ENCODE results near the gene TIMM13. TPM values are rescaled to one million over a fixed set of nuclear protein-coding genes. Genes with fewer than 3 reads are reported as not detected.
"Not testable (repeated sequence)": the region's sequence is repeated elsewhere in the genome, so short reads cannot be mapped to it uniquely, and the experiment has no call there.

The TIMM13 gene
- total RNA-seq, 1 experiment from 2014 or later = 188 TPM

DNA sequence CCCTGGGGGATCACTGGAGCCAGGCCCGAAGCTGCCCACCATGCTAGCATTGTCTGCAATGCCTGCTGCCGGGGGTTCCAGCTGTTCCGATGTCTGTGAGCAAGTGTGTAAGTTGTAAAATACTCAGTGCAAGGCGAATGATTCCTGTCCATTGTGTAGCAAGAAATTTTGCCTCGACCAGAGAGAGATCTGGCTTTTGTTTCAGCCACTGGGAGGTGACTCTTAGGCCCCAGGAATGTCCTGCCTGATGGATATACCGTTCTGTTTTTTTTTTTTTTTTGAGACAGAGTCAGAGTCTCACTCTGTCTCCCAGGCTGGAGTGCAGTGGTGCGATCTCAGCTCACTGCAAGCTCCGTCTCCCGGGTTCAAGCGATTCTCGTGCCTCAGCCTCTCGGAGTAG lies 41.2 kb upstream of the TIMM13 start:
- ChIA-PET POLR2A (interaction anchor here (1.0 to 1.6 kb wide), 4 partner anchors 41 to 197 kb away, joined by 3 to 5 read pairs (median 4); no protein-coding TSS in a partner anchor), CTCF (interaction anchor here (0.7 to 1.0 kb wide), 2 partner anchors 28 to 146 kb away, joined by 3 to 4 read pairs; no protein-coding TSS in a partner anchor)
- Mint-ChIP-seq H3K4me1 (ENCODE audit: insufficient read depth, unreplicated experiment) (peaks cover 10% of the 10 kb centered on the region), H3K9me3 (ENCODE audit: unreplicated experiment) (no peaks in the 10 kb centered on the region), H3K4me3 (ENCODE audit: unreplicated experiment) (no peak overlapping the region), H3K36me3 (ENCODE audit: insufficient read depth, unreplicated experiment) (no peaks in the 10 kb centered on the region), H3K27ac (ENCODE audit: low read depth, unreplicated experiment) (no peak overlapping the region), H3K27me3 (ENCODE audit: insufficient read depth, unreplicated experiment) (no peaks in the 10 kb centered on the region)
- TF ChIP-seq CTCF (IDR thresholded peaks at IDR 0.05; ENCODE audit: unreplicated experiment) = no peak
- intact Hi-C loops (cut with micrococcal nuclease) = no loop called here
- no peak for DNase-seq (ENCODE audit: unreplicated experiment)
- BruUV-seq (replicated peaks) = no TSS peak

DNA sequence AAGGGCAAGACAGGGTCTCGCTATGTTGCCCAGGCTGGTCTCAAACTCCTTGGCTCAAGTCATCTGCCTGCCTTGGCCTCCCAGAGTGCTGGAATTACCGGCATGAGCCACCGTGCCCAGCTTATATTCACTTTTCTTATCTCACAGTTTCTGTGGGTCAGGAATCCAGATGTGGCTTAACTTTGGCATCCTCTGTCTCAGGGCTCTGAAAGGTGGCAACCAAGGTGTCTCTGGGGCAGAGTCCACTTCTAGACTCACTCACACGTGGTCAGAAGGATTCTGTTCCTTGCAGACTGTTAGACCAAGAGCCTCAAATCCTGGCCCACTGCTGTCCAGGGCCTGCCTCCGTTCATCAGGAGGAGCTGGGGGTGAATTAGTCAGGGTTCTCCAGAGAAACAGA lies 37.0 kb upstream of the TIMM13 start:
- Mint-ChIP-seq H3K27me3 (ENCODE audit: insufficient read depth, unreplicated experiment) (no peaks in the 10 kb centered on the region), H3K27ac (ENCODE audit: low read depth, unreplicated experiment) (no peak overlapping the region), H3K9me3 (ENCODE audit: unreplicated experiment) (no peaks in the 10 kb centered on the region), H3K4me1 (ENCODE audit: insufficient read depth, unreplicated experiment) (peaks cover 13% of the 10 kb centered on the region), H3K36me3 (ENCODE audit: insufficient read depth, unreplicated experiment) (no peaks in the 10 kb centered on the region), H3K4me3 (ENCODE audit: unreplicated experiment) (no peak overlapping the region)
- no TSS peak for BruUV-seq (replicated peaks)
- TF ChIP-seq CTCF (IDR thresholded peaks at IDR 0.05; ENCODE audit: unreplicated experiment) = no peak
- intact Hi-C loops (cut with micrococcal nuclease) = no loop called here
- ChIA-PET POLR2A (interaction anchor here (1.5 kb wide), 1 partner anchor 10 kb away, joined by 5 read pairs; no protein-coding TSS in a partner anchor), CTCF (interaction anchor here (0.7 kb wide), 1 partner anchor 147 kb away, joined by 3 read pairs; no protein-coding TSS in a partner anchor)
- no peak for DNase-seq (ENCODE audit: unreplicated experiment)

- H3K4me3 Mint-ChIP-seq (ENCODE audit: unreplicated experiment); intact Hi-C loops (cut with micrococcal nuclease); H3K27ac Mint-ChIP-seq (ENCODE audit: low read depth, unreplicated experiment); H3K9me3 Mint-ChIP-seq (ENCODE audit: unreplicated experiment); DNase-seq (ENCODE audit: unreplicated experiment); BruUV-seq (replicated peaks); H3K4me1 Mint-ChIP-seq (ENCODE audit: insufficient read depth, unreplicated experiment); H3K27me3 Mint-ChIP-seq (ENCODE audit: insufficient read depth, unreplicated experiment); H3K36me3 Mint-ChIP-seq (ENCODE audit: insufficient read depth, unreplicated experiment): not testable (repeated sequence)
- ChIA-PET CTCF (interaction anchor here (0.6 to 0.7 kb wide), 3 partner anchors 134 to 230 kb away, joined by 3 to 6 read pairs (median 3); no protein-coding TSS in a partner anchor), POLR2A (interaction anchor here (0.9 to 3.5 kb wide), 9 partner anchors 13 to 431 kb away, joined by 3 to 26 read pairs (median 4); partner anchors contain the start of gene GADD45B)
Observed at GRCh38 chr19:2463694-2464093, 36.3 kb upstream of the TIMM13 start.

- peak overlapping the region; percentile 91 for H3K4me3 Mint-ChIP-seq (ENCODE audit: unreplicated experiment)
- ChIA-PET POLR2A (interaction anchor here (0.6 to 3.5 kb wide), 18 partner anchors 9 to 605 kb away, joined by 3 to 26 read pairs (median 4); partner anchors contain the start of genes GADD45B and TIMM13), CTCF (interaction anchor here (0.6 to 1.0 kb wide), 5 partner anchors 36 to 1157 kb away, joined by 3 to 6 read pairs (median 3); no protein-coding TSS in a partner anchor)
- no peaks in the 10 kb centered on the region for H3K9me3 Mint-ChIP-seq (ENCODE audit: unreplicated experiment)
- peaks cover 9% of the 10 kb centered on the region for H3K4me1 Mint-ChIP-seq (ENCODE audit: insufficient read depth, unreplicated experiment)
- TSS peak; percentile 88 for BruUV-seq (replicated peaks)
- no peaks in the 10 kb centered on the region for H3K36me3 Mint-ChIP-seq (ENCODE audit: insufficient read depth, unreplicated experiment)
- DNase-seq (ENCODE audit: unreplicated experiment) = peak; percentile 97
- no peak overlapping the region for H3K27ac Mint-ChIP-seq (ENCODE audit: low read depth, unreplicated experiment)
- intact Hi-C loops (cut with micrococcal nuclease) = no loop called here
- no peaks in the 10 kb centered on the region for H3K27me3 Mint-ChIP-seq (ENCODE audit: insufficient read depth, unreplicated experiment)
- TF ChIP-seq CTCF (IDR thresholded peaks at IDR 0.05; ENCODE audit: unreplicated experiment) = no peak
Observed at GRCh38 chr19:2462635-2463421, 35.4 kb upstream of the TIMM13 start.

Data from MCF 10A (cell line).